ENCODE results near the gene PABPN1. TPM values are rescaled to one million over a fixed set of nuclear protein-coding genes. Genes with fewer than 3 reads are reported as not detected.

PABPN1 gene
- total and polyA plus RNA-seq, 2 of the 13 experiments (the other 11 are each of a cell fraction or from before 2014, with no cell fraction given): 233 to 524 TPM

DNA sequence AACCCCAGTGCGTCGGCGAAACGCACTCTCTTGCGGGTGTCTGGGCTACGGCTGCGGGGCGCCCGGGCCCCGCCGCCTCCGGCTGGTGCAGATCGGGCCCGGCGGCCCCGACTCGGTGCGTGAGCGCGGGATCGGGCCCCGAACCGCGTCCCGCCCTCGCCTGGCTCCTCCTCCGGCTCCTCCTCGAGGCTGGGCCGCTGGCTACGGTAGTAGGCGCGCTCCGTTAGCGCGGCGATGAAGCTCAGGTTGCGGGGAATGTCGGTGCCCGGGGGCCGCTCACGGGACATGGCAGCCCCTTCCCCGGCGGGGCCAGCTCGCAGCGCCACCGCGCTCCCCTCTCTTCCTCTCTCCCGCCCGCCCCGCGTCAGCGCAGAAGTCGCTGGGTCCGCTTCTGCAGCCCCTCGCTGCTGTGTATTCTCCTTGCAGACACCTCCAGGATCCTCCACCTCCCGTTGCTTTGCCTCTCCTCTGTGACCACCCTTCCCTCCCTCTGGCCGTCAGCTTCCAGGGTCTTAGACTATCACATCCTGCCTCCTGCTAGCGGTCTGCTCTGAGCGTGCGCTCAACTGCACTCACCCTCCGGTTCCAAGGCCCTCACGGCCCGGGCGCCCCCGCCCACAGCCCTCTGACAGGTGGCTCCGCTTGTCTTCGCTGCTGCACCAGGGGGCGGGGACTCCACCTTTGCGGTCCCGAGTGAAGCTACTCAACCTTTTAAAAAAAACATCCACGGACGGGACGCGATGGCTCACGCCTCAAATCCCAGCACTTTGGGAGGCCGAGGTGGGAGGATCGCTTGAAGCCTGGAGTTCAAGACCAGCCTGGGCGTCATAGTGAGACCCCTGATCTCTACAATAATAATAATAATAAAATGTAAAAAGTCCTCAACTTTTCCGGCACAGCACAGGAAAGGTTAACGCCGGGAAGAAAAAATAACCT lies 18.7 kb upstream of the PABPN1 start, which contains the start of gene PPP1R3E (continued):
- TF ChIP-seq HINFP (CRISPR knock-in tag; IDR thresholded peaks at IDR 0.05; ENCODE audit: low read depth): peak; percentile 62; the same call in 1 of the 2 replicates
- no peak for TF ChIP-seq PLRG1 (conservative IDR thresholded peaks at IDR 0.05)
- no peak; the same call in none of the 2 replicates for TF ChIP-seq FOXP4 (CRISPR knock-in tag; IDR thresholded peaks at IDR 0.05)
- TF ChIP-seq NCOR1 (IDR thresholded peaks at IDR 0.05; ENCODE audit: borderline replicate concordance, low read length): no peak
- TF ChIP-seq ZNF547 (CRISPR knock-in tag; IDR thresholded peaks at IDR 0.05): peak; percentile 46; the same call in 1 of the 2 replicates
- no peak for TF ChIP-seq ZNF75D (CRISPR knock-in tag; IDR thresholded peaks at IDR 0.05; ENCODE audit: borderline replicate concordance)
- peak; percentile 6; the same call in 1 of the 2 replicates for TF ChIP-seq ZBED4 (CRISPR knock-in tag; IDR thresholded peaks at IDR 0.05; ENCODE audit: borderline replicate concordance)
- TF ChIP-seq STAT5B (CRISPR knock-in tag; IDR thresholded peaks at IDR 0.05): peak; percentile 94
- TF ChIP-seq CC2D1A (CRISPR knock-in tag; IDR thresholded peaks at IDR 0.05): peak; percentile 69; the same call in 1 of the 2 replicates
- TF ChIP-seq, protein P1, sequence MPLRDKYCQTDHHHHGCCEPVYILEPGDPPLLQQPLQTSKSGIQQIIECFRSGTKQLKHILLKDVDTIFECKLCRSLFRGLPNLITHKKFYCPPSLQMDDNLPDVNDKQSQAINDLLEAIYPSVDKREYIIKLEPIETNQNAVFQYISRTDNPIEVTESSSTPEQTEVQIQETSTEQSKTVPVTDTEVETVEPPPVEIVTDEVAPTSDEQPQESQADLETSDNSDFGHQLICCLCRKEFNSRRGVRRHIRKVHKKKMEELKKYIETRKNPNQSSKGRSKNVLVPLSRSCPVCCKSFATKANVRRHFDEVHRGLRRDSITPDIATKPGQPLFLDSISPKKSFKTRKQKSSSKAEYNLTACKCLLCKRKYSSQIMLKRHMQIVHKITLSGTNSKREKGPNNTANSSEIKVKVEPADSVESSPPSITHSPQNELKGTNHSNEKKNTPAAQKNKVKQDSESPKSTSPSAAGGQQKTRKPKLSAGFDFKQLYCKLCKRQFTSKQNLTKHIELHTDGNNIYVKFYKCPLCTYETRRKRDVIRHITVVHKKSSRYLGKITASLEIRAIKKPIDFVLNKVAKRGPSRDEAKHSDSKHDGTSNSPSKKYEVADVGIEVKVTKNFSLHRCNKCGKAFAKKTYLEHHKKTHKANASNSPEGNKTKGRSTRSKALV (CRISPR knock-in tag; IDR thresholded peaks at IDR 0.05): peak; percentile 45
- TF ChIP-seq, protein P2, sequence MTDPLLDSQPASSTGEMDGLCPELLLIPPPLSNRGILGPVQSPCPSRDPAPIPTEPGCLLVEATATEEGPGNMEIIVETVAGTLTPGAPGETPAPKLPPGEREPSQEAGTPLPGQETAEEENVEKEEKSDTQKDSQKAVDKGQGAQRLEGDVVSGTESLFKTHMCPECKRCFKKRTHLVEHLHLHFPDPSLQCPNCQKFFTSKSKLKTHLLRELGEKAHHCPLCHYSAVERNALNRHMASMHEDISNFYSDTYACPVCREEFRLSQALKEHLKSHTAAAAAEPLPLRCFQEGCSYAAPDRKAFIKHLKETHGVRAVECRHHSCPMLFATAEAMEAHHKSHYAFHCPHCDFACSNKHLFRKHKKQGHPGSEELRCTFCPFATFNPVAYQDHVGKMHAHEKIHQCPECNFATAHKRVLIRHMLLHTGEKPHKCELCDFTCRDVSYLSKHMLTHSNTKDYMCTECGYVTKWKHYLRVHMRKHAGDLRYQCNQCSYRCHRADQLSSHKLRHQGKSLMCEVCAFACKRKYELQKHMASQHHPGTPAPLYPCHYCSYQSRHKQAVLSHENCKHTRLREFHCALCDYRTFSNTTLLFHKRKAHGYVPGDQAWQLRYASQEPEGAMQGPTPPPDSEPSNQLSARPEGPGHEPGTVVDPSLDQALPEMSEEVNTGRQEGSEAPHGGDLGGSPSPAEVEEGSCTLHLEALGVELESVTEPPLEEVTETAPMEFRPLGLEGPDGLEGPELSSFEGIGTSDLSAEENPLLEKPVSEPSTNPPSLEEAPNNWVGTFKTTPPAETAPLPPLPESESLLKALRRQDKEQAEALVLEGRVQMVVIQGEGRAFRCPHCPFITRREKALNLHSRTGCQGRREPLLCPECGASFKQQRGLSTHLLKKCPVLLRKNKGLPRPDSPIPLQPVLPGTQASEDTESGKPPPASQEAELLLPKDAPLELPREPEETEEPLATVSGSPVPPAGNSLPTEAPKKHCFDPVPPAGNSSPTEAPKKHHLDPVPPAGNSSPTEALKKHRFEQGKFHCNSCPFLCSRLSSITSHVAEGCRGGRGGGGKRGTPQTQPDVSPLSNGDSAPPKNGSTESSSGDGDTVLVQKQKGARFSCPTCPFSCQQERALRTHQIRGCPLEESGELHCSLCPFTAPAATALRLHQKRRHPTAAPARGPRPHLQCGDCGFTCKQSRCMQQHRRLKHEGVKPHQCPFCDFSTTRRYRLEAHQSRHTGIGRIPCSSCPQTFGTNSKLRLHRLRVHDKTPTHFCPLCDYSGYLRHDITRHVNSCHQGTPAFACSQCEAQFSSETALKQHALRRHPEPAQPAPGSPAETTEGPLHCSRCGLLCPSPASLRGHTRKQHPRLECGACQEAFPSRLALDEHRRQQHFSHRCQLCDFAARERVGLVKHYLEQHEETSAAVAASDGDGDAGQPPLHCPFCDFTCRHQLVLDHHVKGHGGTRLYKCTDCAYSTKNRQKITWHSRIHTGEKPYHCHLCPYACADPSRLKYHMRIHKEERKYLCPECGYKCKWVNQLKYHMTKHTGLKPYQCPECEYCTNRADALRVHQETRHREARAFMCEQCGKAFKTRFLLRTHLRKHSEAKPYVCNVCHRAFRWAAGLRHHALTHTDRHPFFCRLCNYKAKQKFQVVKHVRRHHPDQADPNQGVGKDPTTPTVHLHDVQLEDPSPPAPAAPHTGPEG (CRISPR knock-in tag; IDR thresholded peaks at IDR 0.05): no peak; the same call in 1 of the 2 replicates
